Neural progenitor cell (in vitro differentiated cells): ENCODE measurements around the gene TNP2. TPM values are rescaled to one million over a fixed set of nuclear protein-coding genes. Genes with fewer than 3 reads are reported as not detected.

Experiments used
- DNase-seq: peaks from one replicate; pipeline ENCODE4 v3.0.0-alpha.2; 2016; ENCODE audit warnings: low spot score
- H2AFZ ChIP-seq: fragments of 200-600 bp; sonication (generic); replicated peaks from 2 replicates; pipeline ENCODE4 v1.6.1; 2016; ENCODE audit warnings: antibody characterized with exemption
- H3F3A ChIP-seq: fragments of 200-600 bp; sonication (generic); 2 replicates; pipeline ENCODE4 v1.6.1; 2016; ENCODE audit warnings: antibody characterized with exemption, low read depth
- H3K27ac ChIP-seq: fragments of 200-600 bp; sonication (generic); 2 replicates; pipeline ENCODE4 v1.5.1; 2016; ENCODE audit warnings: mild to moderate bottlenecking
- H3K27me3 ChIP-seq: fragments of 200-600 bp; sonication (generic); 2 replicates; pipeline ENCODE4 v1.6.1; 2016; ENCODE audit warnings: mild to moderate bottlenecking, moderate library complexity
- H3K36me3 ChIP-seq: fragments of 200-600 bp; sonication (generic); 2 replicates; pipeline ENCODE4 v1.5.1; 2016
- H3K4me1 ChIP-seq: fragments of 200-600 bp; sonication (generic); 2 replicates; pipeline ENCODE4 v1.6.1; 2016; ENCODE audit warnings: mixed run types
- H3K4me2 ChIP-seq: fragments of 200-600 bp; sonication (generic); 2 replicates; pipeline ENCODE4 v1.6.1; 2016
- H3K4me3 ChIP-seq: fragments of 200-600 bp; sonication (generic); 2 replicates; pipeline ENCODE4 v1.5.1; 2016
- H3K79me2 ChIP-seq: fragments of 200-600 bp; sonication (generic); 2 replicates; pipeline ENCODE4 v1.6.1; 2016; ENCODE audit warnings: low read depth
- H3K9ac ChIP-seq: fragments of 200-600 bp; sonication (generic); 2 replicates; pipeline ENCODE4 v1.6.1; 2016
- H3K9me3 ChIP-seq: fragments of 200-600 bp; sonication (generic); 2 replicates; pipeline ENCODE4 v1.5.1; 2016; ENCODE audit warnings: low read depth
- H4K20me1 ChIP-seq: fragments of 200-600 bp; sonication (generic); 2 replicates; pipeline ENCODE4 v1.6.1; 2016; ENCODE audit warnings: low read depth
- H3K27ac Mint-ChIP-seq: 3 replicates; pipeline ENCODE4 v1.8.0; 2021; ENCODE audit warnings: mixed read lengths
- H3K27me3 Mint-ChIP-seq: 2 replicates; pipeline ENCODE4 v1.8.0; 2022; ENCODE audit warnings: low read depth, mild to moderate bottlenecking, inconsistent platforms, moderate library complexity, mixed read lengths; ENCODE audit not compliant: insufficient read depth
- H3K36me3 Mint-ChIP-seq: 3 replicates; pipeline ENCODE4 v1.8.0; 2021; ENCODE audit warnings: mixed read lengths
- H3K4me1 Mint-ChIP-seq: 3 replicates; pipeline ENCODE4 v1.8.0; 2021; ENCODE audit warnings: mixed read lengths
- H3K4me3 Mint-ChIP-seq: 3 replicates; pipeline ENCODE4 v1.8.0; 2021; ENCODE audit warnings: mild to moderate bottlenecking, moderate library complexity, mixed read lengths
- H3K9me3 Mint-ChIP-seq: 3 replicates; pipeline ENCODE4 v1.8.0; 2020; ENCODE audit warnings: mixed read lengths
- EZH2 ChIP-seq: fragments of 200-600 bp; sonication (generic); IDR thresholded peaks from 2 replicates; pipeline ENCODE4 v1.6.1; 2017; ENCODE audit warnings: antibody characterized with exemption, mild to moderate bottlenecking, moderate library complexity
- EZH2phosphoT487 ChIP-seq: fragments of 200-600 bp; sonication (generic); IDR thresholded peaks from 2 replicates; pipeline ENCODE4 v1.6.1; 2017; ENCODE audit warnings: antibody characterized with exemption
- total RNA-seq: library from RNA; depleted of rRNA; stranded (reverse); fragments of >200 nt; gene quantifications from 2 replicates; pipeline ENCODE4 v1.2.3, GENCODE V29; 2015; ENCODE audit warnings: low replicate concordance
- TF ChIP-seq, protein P1 (sequence below): fragments of 200-600 bp; sonication (generic); IDR thresholded peaks from 2 replicates; pipeline ENCODE4 v1.5.1; 2017; ENCODE audit warnings: antibody characterized with exemption, mild to moderate bottlenecking

Gene TNP2
- total RNA-seq, 1 donor from 2014 or later = not detected

- H3K9me3 ChIP-seq = no peaks in the 10 kb centered on the region
- H3K9ac ChIP-seq = no peak overlapping the region
- no peaks in the 10 kb centered on the region for H3K79me2 ChIP-seq
- H3K4me1 ChIP-seq = no peaks in the 10 kb centered on the region
- H4K20me1 ChIP-seq = no peaks in the 10 kb centered on the region
- H3F3A ChIP-seq = no peaks in the 10 kb centered on the region
- no peak overlapping the region for H3K4me3 ChIP-seq
- H3K4me3 Mint-ChIP-seq = no peak overlapping the region
- TF ChIP-seq EZH2phosphoT487 (no peak), EZH2 (no peak)
- TF ChIP-seq, protein P1, sequence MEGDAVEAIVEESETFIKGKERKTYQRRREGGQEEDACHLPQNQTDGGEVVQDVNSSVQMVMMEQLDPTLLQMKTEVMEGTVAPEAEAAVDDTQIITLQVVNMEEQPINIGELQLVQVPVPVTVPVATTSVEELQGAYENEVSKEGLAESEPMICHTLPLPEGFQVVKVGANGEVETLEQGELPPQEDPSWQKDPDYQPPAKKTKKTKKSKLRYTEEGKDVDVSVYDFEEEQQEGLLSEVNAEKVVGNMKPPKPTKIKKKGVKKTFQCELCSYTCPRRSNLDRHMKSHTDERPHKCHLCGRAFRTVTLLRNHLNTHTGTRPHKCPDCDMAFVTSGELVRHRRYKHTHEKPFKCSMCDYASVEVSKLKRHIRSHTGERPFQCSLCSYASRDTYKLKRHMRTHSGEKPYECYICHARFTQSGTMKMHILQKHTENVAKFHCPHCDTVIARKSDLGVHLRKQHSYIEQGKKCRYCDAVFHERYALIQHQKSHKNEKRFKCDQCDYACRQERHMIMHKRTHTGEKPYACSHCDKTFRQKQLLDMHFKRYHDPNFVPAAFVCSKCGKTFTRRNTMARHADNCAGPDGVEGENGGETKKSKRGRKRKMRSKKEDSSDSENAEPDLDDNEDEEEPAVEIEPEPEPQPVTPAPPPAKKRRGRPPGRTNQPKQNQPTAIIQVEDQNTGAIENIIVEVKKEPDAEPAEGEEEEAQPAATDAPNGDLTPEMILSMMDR = no peak
- no peaks in the 10 kb centered on the region for H3K4me1 Mint-ChIP-seq
- no peak overlapping the region for H3K4me2 ChIP-seq
- peaks cover 3% of the 10 kb centered on the region for H3K27me3 Mint-ChIP-seq
- no peak overlapping the region for H3K27ac ChIP-seq
- H2AFZ ChIP-seq = no peak overlapping the region
- no peaks in the 10 kb centered on the region for H3K36me3 Mint-ChIP-seq
- no peaks in the 10 kb centered on the region for H3K36me3 ChIP-seq
- no peaks in the 10 kb centered on the region for H3K9me3 Mint-ChIP-seq
- no peak for DNase-seq
- H3K27ac Mint-ChIP-seq = no peak overlapping the region
- no peaks in the 10 kb centered on the region for H3K27me3 ChIP-seq
Measured at GRCh38 chr16:11239644-11240632, 29.2 kb downstream of the TNP2 start.

DNA sequence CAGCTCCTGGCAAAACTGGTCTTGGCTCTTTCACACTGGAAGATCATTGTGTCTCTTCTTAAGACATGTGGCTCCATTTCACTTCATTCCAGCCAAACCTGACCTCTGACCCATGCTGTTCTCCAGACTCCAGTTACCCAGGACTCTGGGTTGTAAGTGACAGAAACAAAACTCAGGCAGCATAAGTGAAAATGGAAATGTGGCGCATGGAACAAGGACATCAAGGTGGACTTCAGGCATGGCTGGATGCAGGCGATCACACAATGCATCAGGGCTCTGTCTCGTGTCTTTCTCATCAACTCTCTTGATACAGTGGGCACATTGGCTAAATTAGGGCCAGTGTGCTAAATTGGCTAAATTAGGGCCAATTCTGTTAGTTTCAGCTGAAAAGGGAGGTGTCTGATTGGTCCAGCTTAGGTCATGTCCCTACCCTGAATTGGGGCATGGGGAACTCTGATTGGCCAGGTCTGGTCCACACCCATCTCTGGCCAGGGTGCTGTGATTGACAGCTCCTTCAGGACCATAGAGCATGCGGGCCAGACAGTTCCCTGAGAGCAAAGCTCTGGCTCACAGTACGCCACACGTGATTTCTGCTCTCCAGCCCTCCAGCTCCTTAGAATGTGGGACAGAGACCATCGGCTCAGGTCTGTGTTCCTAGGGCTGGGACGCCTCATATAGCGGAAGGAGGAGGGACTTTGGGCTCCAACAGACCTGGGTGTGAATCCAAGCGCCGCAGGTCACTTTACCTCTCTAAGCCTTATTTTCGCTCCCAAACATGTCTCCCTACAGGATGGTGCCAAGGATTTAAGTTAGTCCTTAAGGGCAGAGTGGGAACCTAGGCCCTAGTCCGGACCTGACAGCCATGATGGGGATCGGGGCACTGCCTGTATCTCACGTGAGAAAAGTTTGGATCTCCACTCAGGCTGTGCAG, 30.6 kb downstream of the TNP2 start:
- H3K4me3 Mint-ChIP-seq = no peak overlapping the region
- no peak overlapping the region for H3K27ac Mint-ChIP-seq
- Histone ChIP-seq H3K9me3 (no peaks in the 10 kb centered on the region), H3K79me2 (no peaks in the 10 kb centered on the region), H3K27me3 (no peaks in the 10 kb centered on the region), H3K4me1 (no peaks in the 10 kb centered on the region), H3F3A (no peaks in the 10 kb centered on the region), H3K4me2 (no peak overlapping the region), H3K36me3 (no peaks in the 10 kb centered on the region), H3K27ac (no peak overlapping the region), H2AFZ (no peak overlapping the region), H3K4me3 (no peak overlapping the region), H3K9ac (no peak overlapping the region), H4K20me1 (no peaks in the 10 kb centered on the region)
- no peaks in the 10 kb centered on the region for H3K9me3 Mint-ChIP-seq
- H3K27me3 Mint-ChIP-seq = peaks cover 3% of the 10 kb centered on the region
- TF ChIP-seq, protein P1 = no peak
- TF ChIP-seq EZH2 = no peak
- TF ChIP-seq EZH2phosphoT487 = no peak
- H3K36me3 Mint-ChIP-seq = no peaks in the 10 kb centered on the region
- DNase-seq = no peak
- H3K4me1 Mint-ChIP-seq = no peaks in the 10 kb centered on the region

- H3K4me3 Mint-ChIP-seq = no peak overlapping the region
- H3K27ac ChIP-seq = no peak overlapping the region
- H3F3A ChIP-seq = no peaks in the 10 kb centered on the region
Measured at GRCh38 chr16:11236461-11237254, 32.5 kb downstream of the TNP2 start.

More at GRCh38 chr16:11236461-11237254, 32.5 kb downstream of the TNP2 start:
- Histone ChIP-seq H3K79me2 (no peaks in the 10 kb centered on the region), H4K20me1 (no peaks in the 10 kb centered on the region), H3K4me3 (no peak overlapping the region), H3K9me3 (no peaks in the 10 kb centered on the region), H3K4me2 (no peak overlapping the region), H3K9ac (no peak overlapping the region), H3K36me3 (no peaks in the 10 kb centered on the region), H3K27me3 (no peaks in the 10 kb centered on the region), H2AFZ (no peak overlapping the region), H3K4me1 (no peaks in the 10 kb centered on the region)
- Mint-ChIP-seq H3K27me3 (peaks cover 5% of the 10 kb centered on the region), H3K4me1 (no peaks in the 10 kb centered on the region), H3K9me3 (no peaks in the 10 kb centered on the region), H3K27ac (no peak overlapping the region), H3K36me3 (no peaks in the 10 kb centered on the region)
- no peak for DNase-seq
- TF ChIP-seq, protein P1 = no peak
- TF ChIP-seq EZH2 (no peak), EZH2phosphoT487 (no peak)
